OCI-LY3 (cell line): Measurements from ENCODE around the gene ARHGAP30.

ENCODE experiments used
- EZH2phosphoT487 ChIP-seq: fragments of 200-600 bp; shearing (Covaris generic); IDR thresholded peaks from 2 replicates; pipeline ENCODE4 v1.6.1; 2018; ENCODE audit warnings: antibody characterized with exemption, mixed run types, low read depth
- TF ChIP-seq, protein P1 (sequence below): fragments of 200-600, 300-600 bp; sonication (generic); IDR thresholded peaks from 2 replicates; pipeline ENCODE4 v1.5.1; 2014; ENCODE audit warnings: antibody characterized with exemption, low read length, low read depth

DNA sequence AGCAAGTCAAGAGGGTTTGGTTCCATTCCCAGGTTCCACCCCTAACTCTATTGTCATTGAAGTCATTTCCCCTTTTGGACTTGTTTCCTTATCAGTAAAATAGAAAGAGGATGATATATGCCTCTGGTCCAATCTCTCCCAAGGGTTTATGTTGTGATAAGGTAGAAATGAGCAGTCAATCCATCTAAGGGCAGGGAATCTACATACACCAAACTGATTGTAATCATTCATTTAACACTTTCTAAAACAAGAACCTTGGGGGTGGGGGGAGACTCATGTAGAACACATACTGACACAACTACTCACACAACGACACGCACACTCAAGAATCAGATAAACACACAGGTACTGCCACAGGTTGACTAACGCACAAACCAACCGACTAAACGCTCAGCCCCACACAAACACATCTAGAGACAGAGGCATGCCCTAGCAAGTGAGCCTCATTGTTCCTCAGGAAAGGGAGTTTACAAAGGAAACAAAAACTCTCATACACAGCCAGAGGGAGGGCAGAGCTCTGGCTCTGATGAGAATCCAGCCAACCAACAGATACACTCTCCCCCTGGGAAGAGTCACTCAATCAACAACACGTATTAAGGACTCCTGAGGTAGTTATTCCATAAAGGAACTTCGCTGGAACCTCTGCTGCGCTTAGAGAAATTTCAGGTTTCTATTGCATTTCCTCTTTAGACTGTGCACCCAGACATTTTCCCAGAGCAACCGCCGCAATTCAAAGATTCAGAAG is 49.8 kb downstream of the ARHGAP30 start:
- TF ChIP-seq, protein P1, sequence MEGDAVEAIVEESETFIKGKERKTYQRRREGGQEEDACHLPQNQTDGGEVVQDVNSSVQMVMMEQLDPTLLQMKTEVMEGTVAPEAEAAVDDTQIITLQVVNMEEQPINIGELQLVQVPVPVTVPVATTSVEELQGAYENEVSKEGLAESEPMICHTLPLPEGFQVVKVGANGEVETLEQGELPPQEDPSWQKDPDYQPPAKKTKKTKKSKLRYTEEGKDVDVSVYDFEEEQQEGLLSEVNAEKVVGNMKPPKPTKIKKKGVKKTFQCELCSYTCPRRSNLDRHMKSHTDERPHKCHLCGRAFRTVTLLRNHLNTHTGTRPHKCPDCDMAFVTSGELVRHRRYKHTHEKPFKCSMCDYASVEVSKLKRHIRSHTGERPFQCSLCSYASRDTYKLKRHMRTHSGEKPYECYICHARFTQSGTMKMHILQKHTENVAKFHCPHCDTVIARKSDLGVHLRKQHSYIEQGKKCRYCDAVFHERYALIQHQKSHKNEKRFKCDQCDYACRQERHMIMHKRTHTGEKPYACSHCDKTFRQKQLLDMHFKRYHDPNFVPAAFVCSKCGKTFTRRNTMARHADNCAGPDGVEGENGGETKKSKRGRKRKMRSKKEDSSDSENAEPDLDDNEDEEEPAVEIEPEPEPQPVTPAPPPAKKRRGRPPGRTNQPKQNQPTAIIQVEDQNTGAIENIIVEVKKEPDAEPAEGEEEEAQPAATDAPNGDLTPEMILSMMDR = no peak
- TF ChIP-seq EZH2phosphoT487 = no peak
